ENCODE measurements around the gene CALY. TPM values are rescaled to one million over a fixed set of nuclear protein-coding genes. Genes with fewer than 3 reads are reported as not detected.

Gene CALY
- total RNA-seq, 3 donors from 2014 or later (not counting 1 experiment from before 2014, with no cell fraction given): not detected

DNA sequence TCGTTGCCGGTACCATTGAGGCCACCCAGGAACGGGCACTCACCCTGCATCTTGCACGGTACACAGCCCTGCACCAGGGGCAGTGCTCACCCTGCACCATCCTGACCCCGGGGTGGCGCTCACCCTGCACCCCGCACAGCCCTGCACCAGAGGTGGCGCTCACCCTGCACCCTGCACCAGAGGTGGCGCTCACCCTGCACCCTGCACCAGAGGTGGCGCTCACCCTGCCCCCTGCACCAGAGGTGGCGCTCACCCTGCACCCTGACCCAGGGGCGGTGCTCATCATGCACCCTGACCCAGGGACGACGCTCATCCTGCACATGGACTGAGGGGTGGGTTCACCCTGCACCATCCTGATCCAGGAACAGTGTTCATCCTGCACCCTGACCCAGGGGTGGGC is 34.5 kb downstream of the CALY start:
- Histone ChIP-seq H3K27me3 (ENCODE audit: control insufficient read depth, insufficient read depth, low read length) (no peaks in the 10 kb centered on the region), H3K27ac (ENCODE audit: low read length) (no peak overlapping the region), H3K9me3 (ENCODE audit: control insufficient read depth, insufficient read depth, low read length) (no peaks in the 10 kb centered on the region), H3K4me3 (ENCODE audit: low read length) (no peak overlapping the region), H3K36me3 (ENCODE audit: control insufficient read depth, insufficient read depth, low read length) (peaks cover 40% of the 10 kb centered on the region), H3K4me1 (ENCODE audit: control insufficient read depth, insufficient read depth, low read length) (peaks cover 13% of the 10 kb centered on the region)
- Mint-ChIP-seq H3K4me1 (peaks cover 14 to 25% of the 10 kb centered on the region in 2 donors), H3K9me3 (no peaks in the 10 kb centered on the region), H3K27me3 (ENCODE audit: low read depth in 2 of 2) (no peaks in the 10 kb centered on the region), H3K36me3 (peaks cover 15% of the 10 kb centered on the region), H3K4me3 (no peak overlapping the region), H3K27ac (no peak overlapping the region)
- DNase-seq: no peak
- no peak for ATAC-seq
- 98% methylated on average over 14 of the region's 14 CpGs for WGBS (ENCODE audit: insufficient coverage)
- TF ChIP-seq, protein P1, sequence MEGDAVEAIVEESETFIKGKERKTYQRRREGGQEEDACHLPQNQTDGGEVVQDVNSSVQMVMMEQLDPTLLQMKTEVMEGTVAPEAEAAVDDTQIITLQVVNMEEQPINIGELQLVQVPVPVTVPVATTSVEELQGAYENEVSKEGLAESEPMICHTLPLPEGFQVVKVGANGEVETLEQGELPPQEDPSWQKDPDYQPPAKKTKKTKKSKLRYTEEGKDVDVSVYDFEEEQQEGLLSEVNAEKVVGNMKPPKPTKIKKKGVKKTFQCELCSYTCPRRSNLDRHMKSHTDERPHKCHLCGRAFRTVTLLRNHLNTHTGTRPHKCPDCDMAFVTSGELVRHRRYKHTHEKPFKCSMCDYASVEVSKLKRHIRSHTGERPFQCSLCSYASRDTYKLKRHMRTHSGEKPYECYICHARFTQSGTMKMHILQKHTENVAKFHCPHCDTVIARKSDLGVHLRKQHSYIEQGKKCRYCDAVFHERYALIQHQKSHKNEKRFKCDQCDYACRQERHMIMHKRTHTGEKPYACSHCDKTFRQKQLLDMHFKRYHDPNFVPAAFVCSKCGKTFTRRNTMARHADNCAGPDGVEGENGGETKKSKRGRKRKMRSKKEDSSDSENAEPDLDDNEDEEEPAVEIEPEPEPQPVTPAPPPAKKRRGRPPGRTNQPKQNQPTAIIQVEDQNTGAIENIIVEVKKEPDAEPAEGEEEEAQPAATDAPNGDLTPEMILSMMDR (IDR thresholded peaks at IDR 0.05): no peak
- intact Hi-C loops (cut with micrococcal nuclease): no loop called here

DNA sequence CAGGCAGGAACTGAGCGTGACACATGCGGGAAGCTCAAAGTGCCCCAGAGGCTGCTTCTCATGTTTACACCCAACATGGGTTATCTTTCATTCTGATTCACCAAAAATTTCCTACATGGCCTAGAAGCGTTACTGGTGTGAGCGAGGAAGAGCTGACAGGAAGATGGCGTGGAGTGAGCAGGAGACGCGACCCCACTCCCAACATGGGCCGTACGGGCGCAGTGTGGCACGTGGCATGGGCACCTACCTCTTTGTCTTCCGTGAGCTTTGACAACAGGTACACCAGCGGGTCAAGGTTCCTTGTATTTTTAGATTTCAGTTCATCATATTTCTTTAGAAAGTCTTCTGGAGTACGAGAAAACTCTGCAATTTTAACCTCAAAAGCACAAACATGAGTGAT is 37.0 kb downstream of the CALY start:
- Histone ChIP-seq H3K36me3 (ENCODE audit: control insufficient read depth, insufficient read depth, low read length) (peaks cover 60% of the 10 kb centered on the region), H3K27ac (ENCODE audit: low read length) (no peak overlapping the region), H3K27me3 (ENCODE audit: control insufficient read depth, insufficient read depth, low read length) (no peaks in the 10 kb centered on the region), H3K9me3 (ENCODE audit: control insufficient read depth, insufficient read depth, low read length) (no peaks in the 10 kb centered on the region), H3K4me3 (ENCODE audit: low read length) (no peak overlapping the region), H3K4me1 (ENCODE audit: control insufficient read depth, insufficient read depth, low read length) (no peaks in the 10 kb centered on the region)
- no peak for ATAC-seq
- DNase-seq: no peak
- peaks cover 5% of the 10 kb centered on the region in 2 donors for H3K4me1 Mint-ChIP-seq
- no peak overlapping the region for H3K27ac Mint-ChIP-seq
- intact Hi-C loops (cut with micrococcal nuclease): no loop called here
- no peak overlapping the region for H3K4me3 Mint-ChIP-seq
- H3K27me3 Mint-ChIP-seq (ENCODE audit: low read depth in 2 of 2): no peaks in the 10 kb centered on the region
- H3K9me3 Mint-ChIP-seq: no peaks in the 10 kb centered on the region
- H3K36me3 Mint-ChIP-seq: peaks cover 15% of the 10 kb centered on the region
- 92% methylated on average over 13 of the region's 14 CpGs for WGBS (ENCODE audit: insufficient coverage)
- TF ChIP-seq, protein P1 (IDR thresholded peaks at IDR 0.05): no peak

DNA sequence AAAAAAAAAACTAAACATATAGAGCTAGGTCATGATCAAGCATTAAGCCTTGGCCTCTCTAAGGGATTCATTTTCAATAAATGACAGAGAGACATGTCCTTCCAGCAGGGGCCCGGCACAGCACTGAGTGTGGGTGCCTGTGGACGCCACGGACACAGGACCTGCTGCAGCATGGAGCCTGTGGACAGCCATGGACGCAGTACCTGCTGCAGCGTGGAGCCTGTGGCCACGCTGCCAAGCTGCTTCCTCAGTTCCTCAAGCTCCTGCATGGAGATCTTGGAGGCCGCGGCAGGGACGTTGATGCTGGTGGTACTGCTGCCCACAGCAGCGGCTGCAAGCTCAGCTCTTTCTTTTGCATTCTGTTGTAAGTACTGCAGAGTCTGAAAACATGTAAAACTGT is 37.5 kb downstream of the CALY start:
- Mint-ChIP-seq H3K27ac (no peak overlapping the region), H3K36me3 (peaks cover 15% of the 10 kb centered on the region), H3K9me3 (no peaks in the 10 kb centered on the region), H3K4me1 (peaks cover 4 to 5% of the 10 kb centered on the region in 2 donors), H3K27me3 (ENCODE audit: low read depth in 2 of 2) (no peaks in the 10 kb centered on the region), H3K4me3 (no peak overlapping the region)
- no peaks in the 10 kb centered on the region for H3K27me3 ChIP-seq (ENCODE audit: control insufficient read depth, insufficient read depth, low read length)
- H3K27ac ChIP-seq (ENCODE audit: low read length): no peak overlapping the region
- intact Hi-C loops (cut with micrococcal nuclease): no loop called here
- no peak for ATAC-seq
- DNase-seq: no peak
- H3K9me3 ChIP-seq (ENCODE audit: control insufficient read depth, insufficient read depth, low read length): no peaks in the 10 kb centered on the region
- peaks cover 63% of the 10 kb centered on the region for H3K36me3 ChIP-seq (ENCODE audit: control insufficient read depth, insufficient read depth, low read length)
- no peaks in the 10 kb centered on the region for H3K4me1 ChIP-seq (ENCODE audit: control insufficient read depth, insufficient read depth, low read length)
- TF ChIP-seq, protein P1 (IDR thresholded peaks at IDR 0.05): no peak
- H3K4me3 ChIP-seq (ENCODE audit: low read length): no peak overlapping the region
- WGBS (ENCODE audit: insufficient coverage): 97% methylated on average over 10 of the region's 10 CpGs

DNA sequence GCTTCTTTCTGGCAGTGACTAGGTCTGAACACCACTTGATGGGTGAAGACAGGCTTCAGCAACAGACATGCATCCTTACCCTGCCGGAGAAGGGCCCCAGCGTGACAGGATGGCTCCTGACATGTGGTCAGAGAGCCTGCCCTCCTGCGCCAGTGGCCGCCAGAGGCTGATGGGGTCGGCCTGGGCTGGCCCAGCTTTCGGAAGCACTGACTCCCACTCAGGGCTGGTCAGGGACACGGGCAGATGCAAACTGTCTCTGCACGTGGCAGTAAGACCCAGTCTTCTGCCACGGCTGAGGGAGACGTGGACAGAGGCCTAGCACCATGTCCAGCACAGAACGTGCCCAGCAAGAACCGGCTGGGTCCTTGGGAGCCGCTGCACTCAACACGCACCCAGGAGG is 38.2 kb downstream of the CALY start:
- TF ChIP-seq, protein P1 (IDR thresholded peaks at IDR 0.05): no peak
- Histone ChIP-seq H3K27ac (ENCODE audit: low read length) (no peak overlapping the region), H3K27me3 (ENCODE audit: control insufficient read depth, insufficient read depth, low read length) (no peaks in the 10 kb centered on the region), H3K36me3 (ENCODE audit: control insufficient read depth, insufficient read depth, low read length) (peaks cover 69% of the 10 kb centered on the region), H3K4me1 (ENCODE audit: control insufficient read depth, insufficient read depth, low read length) (peaks cover 3% of the 10 kb centered on the region), H3K9me3 (ENCODE audit: control insufficient read depth, insufficient read depth, low read length) (no peaks in the 10 kb centered on the region), H3K4me3 (ENCODE audit: low read length) (no peak overlapping the region)
- Mint-ChIP-seq H3K27me3 (ENCODE audit: low read depth in 2 of 2) (no peaks in the 10 kb centered on the region), H3K27ac (peak overlapping the region in 1 of 2 donors; percentile 63), H3K36me3 (peaks cover 15% of the 10 kb centered on the region), H3K4me3 (no peak overlapping the region), H3K9me3 (no peaks in the 10 kb centered on the region), H3K4me1 (peaks cover 1 to 5% of the 10 kb centered on the region in 2 donors)
- intact Hi-C loops (cut with micrococcal nuclease): no loop called here
- DNase-seq: no peak
- 96% methylated on average over 14 of the region's 14 CpGs for WGBS (ENCODE audit: insufficient coverage)
- ATAC-seq: no peak
